H9 (cell line): ENCODE results near the gene MARK4. TPM values are rescaled to one million over a fixed set of nuclear protein-coding genes. Genes with fewer than 3 reads are reported as not detected.

Source experiments
- DNase-seq: peaks from one replicate; pipeline ENCODE4 v3.0.0-alpha.2; 2017
- H2AFZ ChIP-seq: one replicate; pipeline ENCODE4 v1.6.1; 2013; ENCODE audit warnings: mild to moderate bottlenecking, low read length, control low read depth, moderate library complexity
- H2AK5ac ChIP-seq: 2 replicates; pipeline ENCODE4 v1.6.1; 2013; ENCODE audit warnings: low read length, control low read depth, mixed read lengths; ENCODE audit not compliant: insufficient read length
- H2BK120ac ChIP-seq: one replicate; pipeline ENCODE4 v1.6.1; 2013; ENCODE audit warnings: low read depth, mild to moderate bottlenecking, low read length, control low read depth, inconsistent platforms; ENCODE audit not compliant: poor library complexity, severe bottlenecking
- H2BK12ac ChIP-seq: 2 replicates; pipeline ENCODE4 v1.6.1; 2013; ENCODE audit warnings: low read length, control low read depth, mixed read lengths, low read depth; ENCODE audit not compliant: insufficient read length
- H2BK15ac ChIP-seq: 2 replicates; pipeline ENCODE4 v1.6.1; 2013; ENCODE audit warnings: low read depth, low read length, control low read depth
- H2BK20ac ChIP-seq: one replicate; pipeline ENCODE4 v1.6.1; 2013; ENCODE audit warnings: low read depth, mild to moderate bottlenecking, low read length, control low read depth, inconsistent platforms; ENCODE audit not compliant: poor library complexity, severe bottlenecking
- H2BK5ac ChIP-seq: 2 replicates; pipeline ENCODE4 v1.6.1; 2013; ENCODE audit warnings: low read length, control low read depth, mixed read lengths; ENCODE audit not compliant: insufficient read length
- H3K14ac ChIP-seq: 2 replicates; pipeline ENCODE4 v1.6.1; 2013; ENCODE audit warnings: low read length, control low read depth; ENCODE audit not compliant: insufficient read depth
- H3K18ac ChIP-seq: 2 replicates; pipeline ENCODE4 v1.6.1; 2013; ENCODE audit warnings: low read depth, mild to moderate bottlenecking, mixed read lengths, low read length, control low read depth; ENCODE audit not compliant: insufficient read length
- H3K23ac ChIP-seq: 2 replicates; pipeline ENCODE4 v1.6.1; 2013; ENCODE audit warnings: low read length, control low read depth, mixed read lengths, low read depth; ENCODE audit not compliant: insufficient read length
- H3K23me2 ChIP-seq: 2 replicates; pipeline ENCODE4 v1.6.1; 2013; ENCODE audit warnings: low read depth, mild to moderate bottlenecking, mixed read lengths, low read length, control low read depth; ENCODE audit not compliant: insufficient read length, poor library complexity, severe bottlenecking
- H3K27ac ChIP-seq: 2 replicates; pipeline ENCODE4 v1.5.1; 2013; ENCODE audit warnings: low read length, control low read depth, mixed read lengths, low read depth; ENCODE audit not compliant: insufficient read length
- H3K27me3 ChIP-seq: 2 replicates; pipeline ENCODE4 v1.6.1; 2013; ENCODE audit warnings: low read length, control low read depth, inconsistent platforms; ENCODE audit not compliant: insufficient read depth
- H3K4ac ChIP-seq: 2 replicates; pipeline ENCODE4 v1.6.1; 2013; ENCODE audit warnings: low read depth, mild to moderate bottlenecking, control low read depth, inconsistent platforms, low read length, moderate library complexity
- H3K4me1 ChIP-seq: 2 replicates; pipeline ENCODE4 v1.6.1; 2013; ENCODE audit warnings: low read length, control low read depth, inconsistent platforms; ENCODE audit not compliant: insufficient read depth
- H3K4me2 ChIP-seq: 2 replicates; pipeline ENCODE4 v1.6.1; 2013; ENCODE audit warnings: low read length, control low read depth, mixed read lengths; ENCODE audit not compliant: insufficient read length, insufficient read depth
- H3K56ac ChIP-seq: 2 replicates; pipeline ENCODE4 v1.6.1; 2013; ENCODE audit warnings: low read depth, mild to moderate bottlenecking, mixed read lengths, low read length, control low read depth; ENCODE audit not compliant: insufficient read length
- H3K79me1 ChIP-seq: 2 replicates; pipeline ENCODE4 v1.6.1; 2013; ENCODE audit warnings: low read depth, mild to moderate bottlenecking, moderate library complexity, low read length, control low read depth, inconsistent platforms; ENCODE audit not compliant: insufficient read depth, poor library complexity, severe bottlenecking
- H3K79me2 ChIP-seq: 2 replicates; pipeline ENCODE4 v1.6.1; 2013; ENCODE audit warnings: low read length, control low read depth, inconsistent platforms; ENCODE audit not compliant: insufficient read depth
- H3K9ac ChIP-seq: 2 replicates; pipeline ENCODE4 v1.6.1; 2013; ENCODE audit warnings: low read length, control low read depth, mixed read lengths; ENCODE audit not compliant: insufficient read length; ENCODE audit errors: extremely low read depth
- H3K9me3 ChIP-seq: one replicate; pipeline ENCODE4 v1.6.1; 2013; ENCODE audit warnings: low read depth, low read length, inconsistent platforms; ENCODE audit not compliant: control insufficient read depth
- H3T11ph ChIP-seq: one replicate; pipeline ENCODE4 v1.6.1; 2013; ENCODE audit warnings: mild to moderate bottlenecking, low read length, control low read depth, inconsistent platforms
- H4K20me1 ChIP-seq: one replicate; pipeline ENCODE4 v1.6.1; 2013; ENCODE audit not compliant: control insufficient read depth, insufficient read length, insufficient read depth
- H4K5ac ChIP-seq: 2 replicates; pipeline ENCODE4 v1.6.1; 2013; ENCODE audit warnings: low read depth, mild to moderate bottlenecking, mixed read lengths, low read length, control low read depth; ENCODE audit not compliant: insufficient read length
- H4K8ac ChIP-seq: replicated peaks from 2 replicates; pipeline ENCODE4 v1.6.1; 2013; ENCODE audit warnings: low read length, control low read depth, mixed read lengths, low read depth; ENCODE audit not compliant: insufficient read length
- H4K91ac ChIP-seq: 2 replicates; pipeline ENCODE4 v1.6.1; 2013; ENCODE audit warnings: low read depth, mild to moderate bottlenecking, moderate library complexity, mixed read lengths, low read length, control low read depth; ENCODE audit not compliant: insufficient read length
- H3K27ac Mint-ChIP-seq, 3 experiments: 2 replicates in 2 of 3; 3 replicates in 1 of 3; pipeline ENCODE4 v1.8.0; 2020 to 2021; ENCODE audit warnings: mixed read lengths in 3 of 3, mild to moderate bottlenecking in 1 of 3, moderate library complexity in 1 of 3
- H3K27me3 Mint-ChIP-seq: 2 replicates; pipeline ENCODE4 v1.8.0; 2021; ENCODE audit warnings: low read depth, mild to moderate bottlenecking, moderate library complexity, mixed read lengths
- H3K36me3 Mint-ChIP-seq, 3 experiments: 2 replicates in 2 of 3; 3 replicates in 1 of 3; pipeline ENCODE4 v1.8.0; 2020 to 2021; ENCODE audit warnings: low read depth in 3 of 3, mixed read lengths in 3 of 3; ENCODE audit not compliant: insufficient read depth in 1 of 3
- H3K4me1 Mint-ChIP-seq, 2 experiments: 2 replicates each; pipeline ENCODE4 v1.8.0; 2020; ENCODE audit warnings: mixed read lengths in 2 of 2
- H3K4me3 Mint-ChIP-seq, 2 experiments: 2 replicates in 1 of 2; 3 replicates in 1 of 2; pipeline ENCODE4 v1.8.0; 2020 to 2021; ENCODE audit warnings: mild to moderate bottlenecking in 2 of 2, mixed read lengths in 2 of 2, moderate library complexity in 1 of 2
- H3K9me3 Mint-ChIP-seq, 2 experiments: 2 replicates in 1 of 2; 3 replicates in 1 of 2; pipeline ENCODE4 v1.8.0; 2020; ENCODE audit warnings: mild to moderate bottlenecking in 2 of 2, mixed read lengths in 2 of 2, moderate library complexity in 1 of 2
- CTCF ChIP-seq: fragments of 200-600 bp; sonication (generic); conservative IDR thresholded peaks from 3 replicates; pipeline ENCODE4 v1.8.0; 2021; ENCODE audit warnings: antibody characterized with exemption, mild to moderate bottlenecking
- WGBS: extraction: QIAGEN DNeasy Blood & Tissue Kit; methylation state at CpG from one replicate; pipeline ENCODE4 v1.1.7; 2013; ENCODE audit warnings: missing lambda C conversion rate, low lambda C conversion rate, mixed read lengths; ENCODE audit not compliant: insufficient read length; ENCODE audit errors: extremely low coverage; 5-methylcytosine and 5-hydroxymethylcytosine counted together
- total RNA-seq: library from RNA; stranded (reverse); gene quantifications from 2 replicates; pipeline ENCODE4 v1.2.1, GENCODE V29; 2021

The MARK4 gene
- total RNA-seq, 1 experiment from 2014 or later: 44.7 TPM

- Mint-ChIP-seq H3K27ac (no peak within 1 kb of the TSS), H3K4me3 (no peak within 1 kb of the TSS; a peak in 1 of 5 replicates), H3K27me3 (peaks cover 59% of the 10 kb centered on the region), H3K9me3 (no peaks in the 10 kb centered on the region; a peak in 2 of 5 replicates), H3K4me1 (peaks cover 9 to 12% of the 10 kb centered on the region in 2 experiments; a peak in 2 of 4 replicates), H3K36me3 (no peaks in the 10 kb centered on the region)
- H2AK5ac ChIP-seq: no peak within 1 kb of the TSS
- WGBS: no CpG with 5 or more reads among the region's 17 CpGs
- no peak within 1 kb of the TSS for H2BK12ac ChIP-seq
- H3K56ac ChIP-seq: no peak within 1 kb of the TSS
- TF ChIP-seq CTCF: no peak
- H3K18ac ChIP-seq: no peak within 1 kb of the TSS
- H4K8ac ChIP-seq: no peak within 1 kb of the TSS
- H3K4me1 ChIP-seq: no peaks in the 10 kb centered on the region
- no peaks in the 10 kb centered on the region for H3K9me3 ChIP-seq
- no peak within 1 kb of the TSS for H3K9ac ChIP-seq
- H4K5ac ChIP-seq: no peak within 1 kb of the TSS
- no peak within 1 kb of the TSS for H3K4me2 ChIP-seq
- H3K79me2 ChIP-seq: no peaks in the 10 kb centered on the region
- no peaks in the 10 kb centered on the region for H3K23me2 ChIP-seq
- H3K27me3 ChIP-seq: peaks cover 2% of the 10 kb centered on the region; the same call in 1 of the 2 replicates
- no peak within 1 kb of the TSS for H3K27ac ChIP-seq
- no peaks in the 10 kb centered on the region for H4K20me1 ChIP-seq
- DNase-seq: no peak
- no peak within 1 kb of the TSS for H2BK5ac ChIP-seq
- no peak within 1 kb of the TSS for H2BK15ac ChIP-seq
- H2BK120ac ChIP-seq: no peak within 1 kb of the TSS
- no peak within 1 kb of the TSS for H3T11ph ChIP-seq
- no peak within 1 kb of the TSS for H2AFZ ChIP-seq
- H2BK20ac ChIP-seq: no peak within 1 kb of the TSS
- no peaks in the 10 kb centered on the region for H3K79me1 ChIP-seq
- no peak within 1 kb of the TSS for H3K4ac ChIP-seq
- no peak within 1 kb of the TSS for H3K14ac ChIP-seq
- H3K23ac ChIP-seq: no peak within 1 kb of the TSS
- no peak within 1 kb of the TSS for H4K91ac ChIP-seq
These were observed 5.7 kb upstream of the MARK4 start, which contains the start of gene EXOC3L2 for GRCh38 chr19:45245334-45245787. Gene EXOC3L2 (minus strand): TSS chr19:45245407. CDS start chr19:45239045, 6,362 bp downstream.
